Parathyroid adenoma (tissue), 2 donors: ENCODE results near the gene CPT1A.
A peak's percentile ranks its signal among the peaks of the same experiment; 100 is the strongest.

Source experiments
- H2AFZ ChIP-seq: fragments of 300-600 bp; sonication (generic); one replicate; pipeline ENCODE4 v1.7.0; 2017; ENCODE audit warnings: antibody characterized with exemption, mild to moderate bottlenecking
- H3K27ac ChIP-seq: fragments of 300-600 bp; sonication (generic); one replicate; pipeline ENCODE4 v1.7.0; 2017
- H3K27me3 ChIP-seq: fragments of 300-600 bp; sonication (generic); one replicate; pipeline ENCODE4 v1.7.0; 2017; ENCODE audit warnings: low read length; ENCODE audit not compliant: control insufficient read depth, insufficient read depth
- H3K36me3 ChIP-seq: fragments of 300-600 bp; sonication (generic); one replicate; pipeline ENCODE4 v1.7.0; 2017; ENCODE audit warnings: low read length; ENCODE audit not compliant: control insufficient read depth, insufficient read depth
- H3K4me1 ChIP-seq: fragments of 300-600 bp; sonication (generic); one replicate; pipeline ENCODE4 v1.7.0; 2017; ENCODE audit warnings: control low read depth
- H3K4me2 ChIP-seq: fragments of 300-600 bp; sonication (generic); one replicate; pipeline ENCODE4 v1.7.0; 2017; ENCODE audit warnings: low read length
- H3K4me3 ChIP-seq: fragments of 300-600 bp; sonication (generic); one replicate; pipeline ENCODE4 v1.7.0; 2017; ENCODE audit warnings: low read depth, low read length
- H3K79me2 ChIP-seq: fragments of 300-600 bp; sonication (generic); one replicate; pipeline ENCODE4 v1.7.0; 2017; ENCODE audit warnings: control low read depth
- H3K9ac ChIP-seq: fragments of 300-600 bp; sonication (generic); one replicate; pipeline ENCODE4 v1.7.0; 2017; ENCODE audit warnings: mild to moderate bottlenecking
- H3K9me3 ChIP-seq: fragments of 300-600 bp; sonication (generic); one replicate; pipeline ENCODE4 v1.7.0; 2017; ENCODE audit warnings: low read length; ENCODE audit not compliant: control insufficient read depth
- CTCF ChIP-seq: fragments of 300-600 bp; sonication (generic); IDR thresholded peaks from one replicate; pipeline ENCODE4 v1.7.0; 2017; ENCODE audit warnings: antibody characterized with exemption, mild to moderate bottlenecking
- donor health status: primary hyperparathyroidism.

Gene CPT1A

DNA sequence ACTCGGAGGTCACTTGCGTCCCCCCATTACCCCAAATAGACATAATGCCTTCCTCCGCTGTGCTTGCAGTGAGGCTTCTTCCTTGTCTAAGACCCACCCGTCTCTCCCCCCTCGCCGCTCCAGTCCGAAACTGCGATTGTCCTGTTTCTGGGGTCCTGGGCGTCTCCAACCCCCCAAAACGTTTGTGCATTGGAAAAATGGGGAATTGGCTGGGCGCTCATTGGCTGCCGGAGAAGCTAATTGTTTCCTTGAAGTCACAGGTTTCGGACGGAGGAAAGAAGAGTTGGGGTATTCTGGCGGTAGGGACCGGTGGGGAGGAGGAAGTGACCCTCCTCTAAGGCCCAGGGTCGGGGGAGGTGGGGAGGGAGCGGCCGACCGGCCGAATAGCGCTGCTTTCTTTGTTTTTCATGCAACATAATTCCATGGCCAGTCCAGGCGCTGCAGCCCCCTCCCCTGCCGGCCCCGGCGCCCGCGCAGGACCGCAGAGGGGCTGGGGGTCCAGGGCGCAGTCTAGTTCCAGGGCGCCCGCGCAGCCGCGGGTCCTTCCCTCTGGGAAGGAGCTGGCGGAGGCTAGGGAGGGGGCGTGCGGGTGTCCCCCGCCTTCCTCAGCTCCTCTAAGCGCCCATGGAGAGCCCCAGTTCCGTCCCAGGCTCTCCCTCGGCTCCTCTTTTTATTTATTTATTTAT is 12.7 kb upstream of the CPT1A start:
- Histone ChIP-seq H3K79me2 (no peaks in the 10 kb centered on the region), H3K9me3 (no peaks in the 10 kb centered on the region), H2AFZ (peak overlapping the region; percentile 74), H3K4me3 (no peak overlapping the region), H3K27ac (no peak overlapping the region), H3K27me3 (no peaks in the 10 kb centered on the region), H3K4me1 (no peaks in the 10 kb centered on the region), H3K36me3 (no peaks in the 10 kb centered on the region), H3K9ac (no peak overlapping the region), H3K4me2 (no peak overlapping the region)
- no peak for TF ChIP-seq CTCF

GRCh38 chr11:68852628-68853027 is 10.9 kb upstream of the CPT1A start:
- no peaks in the 10 kb centered on the region for H3K36me3 ChIP-seq
- no peak overlapping the region for H3K27ac ChIP-seq
- no peak overlapping the region for H3K4me3 ChIP-seq
- H3K4me2 ChIP-seq, result no peak overlapping the region
- H3K4me1 ChIP-seq, result no peaks in the 10 kb centered on the region
- no peak overlapping the region for H2AFZ ChIP-seq
- no peaks in the 10 kb centered on the region for H3K79me2 ChIP-seq
- H3K27me3 ChIP-seq, result no peaks in the 10 kb centered on the region
- no peak for TF ChIP-seq CTCF
- H3K9me3 ChIP-seq, result no peaks in the 10 kb centered on the region
- no peak overlapping the region for H3K9ac ChIP-seq

GRCh38 chr11:68848429-68848828 is 6.7 kb upstream of the CPT1A start:
- H3K79me2 ChIP-seq, result no peaks in the 10 kb centered on the region
- no peaks in the 10 kb centered on the region for H3K27me3 ChIP-seq
- no peak overlapping the region for H3K4me2 ChIP-seq
- H3K4me3 ChIP-seq, result no peak overlapping the region
- no peaks in the 10 kb centered on the region for H3K36me3 ChIP-seq
- H3K4me1 ChIP-seq, result peaks cover 6% of the 10 kb centered on the region
- H2AFZ ChIP-seq, result no peak overlapping the region
- no peak overlapping the region for H3K9ac ChIP-seq
- TF ChIP-seq CTCF, result no peak
- H3K9me3 ChIP-seq, result no peaks in the 10 kb centered on the region
- peak overlapping the region; percentile 95 for H3K27ac ChIP-seq

GRCh38 chr11:68847395-68847794 is 5.7 kb upstream of the CPT1A start:
- peak overlapping the region; percentile 76 for H2AFZ ChIP-seq
- no peak overlapping the region for H3K4me2 ChIP-seq
- H3K9me3 ChIP-seq, result no peaks in the 10 kb centered on the region
- H3K79me2 ChIP-seq, result no peaks in the 10 kb centered on the region
- no peak overlapping the region for H3K9ac ChIP-seq
- peak overlapping the region; percentile 95 for H3K27ac ChIP-seq
- no peaks in the 10 kb centered on the region for H3K36me3 ChIP-seq
- TF ChIP-seq CTCF, result peak; percentile 13
- H3K27me3 ChIP-seq, result no peaks in the 10 kb centered on the region
- no peak overlapping the region for H3K4me3 ChIP-seq
- H3K4me1 ChIP-seq, result peaks cover 6% of the 10 kb centered on the region

DNA sequence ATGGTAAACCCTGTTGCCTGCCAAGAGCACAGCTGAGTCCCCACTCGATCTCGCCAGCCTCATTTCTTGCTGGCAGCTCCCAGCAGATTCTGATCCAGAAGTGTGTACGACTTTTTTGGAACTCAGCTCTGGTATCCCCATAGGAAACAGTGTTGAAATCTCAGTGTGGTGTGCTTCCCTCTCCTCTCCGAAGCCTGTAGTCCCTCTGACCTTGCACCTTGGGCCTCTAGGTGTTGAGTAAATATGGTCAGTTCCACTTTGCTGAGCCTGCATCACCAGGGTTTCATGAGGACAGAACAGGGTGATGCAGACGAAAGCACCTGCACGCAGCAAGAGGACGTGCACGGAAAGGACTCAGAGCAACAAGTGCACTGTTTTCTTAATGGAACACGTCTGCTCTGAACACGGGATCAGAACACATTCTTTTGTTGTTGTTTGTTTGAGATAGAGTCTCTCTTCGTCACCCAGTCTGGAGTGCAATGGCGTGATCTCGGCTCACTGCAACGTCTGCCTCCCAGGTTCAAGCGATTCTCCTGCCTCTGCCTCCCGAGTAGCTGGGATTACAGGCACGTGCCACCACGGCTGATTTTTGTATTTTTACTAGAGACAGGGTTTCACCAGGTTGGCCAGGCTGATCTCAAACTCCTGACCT is 3.8 kb upstream of the CPT1A start:
- H3K36me3 ChIP-seq, result no peaks in the 10 kb centered on the region
- no peak for TF ChIP-seq CTCF
- no peak overlapping the region for H3K4me3 ChIP-seq
- no peak overlapping the region for H3K9ac ChIP-seq
- no peaks in the 10 kb centered on the region for H3K9me3 ChIP-seq
- H3K27me3 ChIP-seq, result no peaks in the 10 kb centered on the region
- H2AFZ ChIP-seq, result no peak overlapping the region
- peaks cover 6% of the 10 kb centered on the region for H3K4me1 ChIP-seq
- no peak overlapping the region for H3K4me2 ChIP-seq
- H3K79me2 ChIP-seq, result no peaks in the 10 kb centered on the region
- H3K27ac ChIP-seq, result no peak overlapping the region
